A549 (cell line): Measurements from ENCODE around the gene NDEL1. TPM values are rescaled to one million over a fixed set of nuclear protein-coding genes. Genes with fewer than 3 reads are reported as not detected.
A peak's percentile ranks its signal among the peaks of the same experiment; 100 is the strongest.

Experiments
- ATAC-seq, 2 experiments: fragments of 200-7000 bp in 1 of 2; fragments of >200 bp in 1 of 2; cut with Nextera tagmentation in 1 of 2; cut with Tn5 transposase in 1 of 2; 3 replicates each; pipeline versions ENCODE4 v1.8.0 to v1.9.1; 2018 to 2020; ENCODE audit warnings: mild to moderate bottlenecking in 1 of 2, moderate library complexity in 1 of 2
- CTCF ChIA-PET: fragments of 300-600 bp; sonication (Branson Sonifier 250); formaldehyde crosslinking; extraction: SDS; loops from one replicate; lab custom pipeline; 2021; ENCODE audit warnings: antibody characterized with exemption, inconsistent platforms; lab: Yijun Ruan, JAX
- POLR2A ChIA-PET: fragments of 350-600 bp; formaldehyde crosslinking; extraction: SDS; loops from one replicate; lab custom pipeline; 2021; ENCODE audit warnings: antibody characterized with exemption, inconsistent platforms; lab: Yijun Ruan, JAX
- DNase-seq, 2 experiments: peaks; one replicate each; pipeline versions ENCODE4 v3.0.0 to v3.0.0-alpha.2; 2011 to 2016; ENCODE audit warnings: low read depth in 1 of 2, low spot score in 1 of 2
- FAIRE-seq: peaks from 2 replicates; lab custom pipeline; 2011; peaks lifted over from hg19 to GRCh38; lab: Jason Lieb, UNC
- H3K27ac ChIP-seq, 2 experiments: fragments of >200 bp; sonication (Bioruptor Twin); formaldehyde crosslinking; 3 replicates each; pipeline ENCODE4 v1.5.1; 2016 to 2017
- H3K4me1 ChIP-seq: fragments of >200 bp; sonication (Bioruptor Twin); formaldehyde crosslinking; 3 replicates; pipeline ENCODE4 v1.6.1; 2016
- H3K4me2 ChIP-seq: fragments of >200 bp; sonication (Bioruptor Twin); formaldehyde crosslinking; 3 replicates; pipeline ENCODE4 v1.6.1; 2016
- H3K4me3 ChIP-seq: fragments of >200 bp; sonication (Bioruptor Twin); formaldehyde crosslinking; 3 replicates; pipeline ENCODE4 v1.5.1; 2016
- H3K9me3 ChIP-seq: fragments of >200 bp; sonication (Bioruptor Twin); formaldehyde crosslinking; 3 replicates; pipeline ENCODE4 v1.6.1; 2016
- CBX2 ChIP-seq: fragments of 200-600 bp; sonication (generic); IDR thresholded peaks from 2 replicates; pipeline ENCODE4 v1.6.1; 2016; ENCODE audit warnings: low read depth, mild to moderate bottlenecking, borderline replicate concordance
- CBX8 ChIP-seq: fragments of 200-600 bp; sonication (generic); IDR thresholded peaks from 2 replicates; pipeline ENCODE4 v1.6.1; 2016
- CHD2 ChIP-seq: fragments of 150-350 bp; IDR thresholded peaks from 2 replicates; pipeline ENCODE4 v1.6.1; 2014; ENCODE audit warnings: low read length; ENCODE audit not compliant: partially characterized antibody
- CHD4 ChIP-seq: fragments of 200-600 bp; sonication (generic); IDR thresholded peaks from 2 replicates; pipeline ENCODE4 v1.6.1; 2016; ENCODE audit warnings: antibody characterized with exemption, mild to moderate bottlenecking, borderline replicate concordance
- ESRRA ChIP-seq: fragments of 150-350 bp; IDR thresholded peaks from 2 replicates; pipeline ENCODE4 v1.6.1; 2014; ENCODE audit warnings: mild to moderate bottlenecking, low read length, borderline replicate concordance
- FOSB ChIP-seq: fragments of 250-450 bp; sonication (Bioruptor Pico); IDR thresholded peaks from 2 replicates; pipeline ENCODE4 v1.5.0; 2020; ENCODE audit warnings: mild to moderate bottlenecking, moderate library complexity
- GATA3 ChIP-seq: IDR thresholded peaks from 2 replicates; pipeline ENCODE4 v1.6.1; 2012; ENCODE audit warnings: borderline replicate concordance
- HDAC2 ChIP-seq: fragments of 200-600 bp; sonication (generic); IDR thresholded peaks from 2 replicates; pipeline ENCODE4 v1.6.1; 2016
- HOXB13 ChIP-seq: fragments of 250-450 bp; sonication (Bioruptor Pico); IDR thresholded peaks from 2 replicates; pipeline ENCODE4 v1.5.0; 2020; ENCODE audit warnings: low read depth, mild to moderate bottlenecking, moderate library complexity
- HOXB5 ChIP-seq: fragments of 250-450 bp; sonication (Bioruptor Pico); IDR thresholded peaks from 2 replicates; pipeline ENCODE4 v1.5.0; 2020; ENCODE audit warnings: mild to moderate bottlenecking, moderate library complexity
- JUN ChIP-seq, 2 experiments: fragments of >200 bp; sonication (Bioruptor Twin); formaldehyde crosslinking; IDR thresholded peaks; 2 replicates in 1 of 2; 3 replicates in 1 of 2; pipeline ENCODE4 v1.6.1; 2016 to 2017
- KDM1A ChIP-seq: fragments of 200-600 bp; sonication (generic); IDR thresholded peaks from 2 replicates; pipeline ENCODE4 v1.6.1; 2016; ENCODE audit warnings: low read depth, mild to moderate bottlenecking
- KDM5A ChIP-seq: fragments of 200-600 bp; sonication (generic); IDR thresholded peaks from 2 replicates; pipeline ENCODE4 v1.6.1; 2016; ENCODE audit warnings: antibody characterized with exemption, mild to moderate bottlenecking
- MAFK ChIP-seq: fragments of 450-650 bp; IDR thresholded peaks from 2 replicates; pipeline ENCODE4 v1.6.1; 2014; ENCODE audit not compliant: partially characterized antibody
- MAZ ChIP-seq: fragments of 150-350 bp; IDR thresholded peaks from 2 replicates; pipeline ENCODE4 v1.6.1; 2014; ENCODE audit warnings: antibody characterized with exemption, low read depth, low read length, borderline replicate concordance
- MYC ChIP-seq: IDR thresholded peaks from 2 replicates; pipeline ENCODE4 v1.6.1; 2012; ENCODE audit warnings: mild to moderate bottlenecking, inconsistent platforms, low read length, improper control_type of control experiment, borderline replicate concordance
- NFE2L2 ChIP-seq: fragments of 150-350 bp; conservative IDR thresholded peaks from 2 replicates; pipeline ENCODE4 v1.6.1; 2014; ENCODE audit warnings: low read length
- NPAS2 ChIP-seq: fragments of 250-450 bp; sonication (Bioruptor Pico); IDR thresholded peaks from 2 replicates; pipeline ENCODE4 v1.8.0; 2022; ENCODE audit warnings: mild to moderate bottlenecking, moderate library complexity, borderline replicate concordance
- NR3C1 ChIP-seq: fragments of >200 bp; sonication (Bioruptor Twin); formaldehyde crosslinking; IDR thresholded peaks from 3 replicates; pipeline ENCODE4 v1.6.1; 2017
- PHF8 ChIP-seq: fragments of 200-600 bp; sonication (generic); IDR thresholded peaks from 2 replicates; pipeline ENCODE4 v1.6.1; 2016; ENCODE audit warnings: low read depth, mild to moderate bottlenecking, antibody characterized with exemption, moderate library complexity, borderline replicate concordance
- RNF2 ChIP-seq: fragments of 200-600 bp; sonication (generic); IDR thresholded peaks from 2 replicates; pipeline ENCODE4 v1.6.1; 2016; ENCODE audit warnings: low read depth, mild to moderate bottlenecking, antibody characterized with exemption, moderate library complexity, borderline replicate concordance
- TFCP2L1 ChIP-seq: fragments of 250-450 bp; sonication (Bioruptor Pico); IDR thresholded peaks from 2 replicates; pipeline ENCODE4 v1.5.0; 2021; ENCODE audit warnings: mild to moderate bottlenecking
- WGBS: methylation state at CpG from one replicate; pipeline ENCODE4 v1.1.6; 2017; ENCODE audit errors: missing lambda C conversion rate; 5-methylcytosine and 5-hydroxymethylcytosine counted together
- polyA plus RNA-seq, 4 experiments: library from polyadenylated mRNA; depleted of rRNA in 3 of 4; stranded (reverse); fragments of >200 nt; fragmentation: RNase III in 1 of 4; extraction: RNeasy Plus Mini Kit Qiagen cat#74134 plus additional on column Dnase treatment in 1 of 4; gene quantifications; 2 replicates in 3 of 4; 3 replicates in 1 of 4; pipeline ENCODE4 v1.2.3, GENCODE V29; 2011 to 2017
- TF ChIP-seq, protein P1 (sequence below): fragments of 250-450 bp; sonication (Bioruptor Pico); IDR thresholded peaks from 2 replicates; pipeline ENCODE4 v1.5.0; 2021; ENCODE audit warnings: mild to moderate bottlenecking, moderate library complexity, borderline replicate concordance
- TF ChIP-seq, protein P2 (sequence below): fragments of 150-350 bp; IDR thresholded peaks from 2 replicates; pipeline ENCODE4 v1.6.1; 2014; ENCODE audit warnings: low read depth, mild to moderate bottlenecking, low read length

Gene NDEL1
- polyA plus RNA-seq, 2 of the 4 experiments (the other 2 are of a cell fraction): 53.3 to 91.0 TPM

GRCh38 chr17:8467527-8467926 lies 31.8 kb downstream of the NDEL1 start:
- H3K4me2 ChIP-seq: no peak overlapping the region
- DNase-seq (no peak), FAIRE-seq (no peak), ATAC-seq (no peak)
- H3K9me3 ChIP-seq: no peaks in the 10 kb centered on the region
- WGBS: 86% methylated on average over 16 of the region's 16 CpGs
- H3K4me3 ChIP-seq: no peak overlapping the region
- TF ChIP-seq CBX2 (no peak), KDM1A (no peak), NFE2L2 (no peak), KDM5A (no peak), CHD4 (no peak), TFCP2L1 (CRISPR knock-in tag) (no peak), HOXB13 (no peak), MAFK (no peak), HOXB5 (CRISPR knock-in tag) (no peak), PHF8 (no peak), GATA3 (no peak), FOSB (CRISPR knock-in tag) (no peak), JUN (IDR thresholded peaks at IDR 0.05) (no peak), RNF2 (no peak)
- TF ChIP-seq, protein P1, sequence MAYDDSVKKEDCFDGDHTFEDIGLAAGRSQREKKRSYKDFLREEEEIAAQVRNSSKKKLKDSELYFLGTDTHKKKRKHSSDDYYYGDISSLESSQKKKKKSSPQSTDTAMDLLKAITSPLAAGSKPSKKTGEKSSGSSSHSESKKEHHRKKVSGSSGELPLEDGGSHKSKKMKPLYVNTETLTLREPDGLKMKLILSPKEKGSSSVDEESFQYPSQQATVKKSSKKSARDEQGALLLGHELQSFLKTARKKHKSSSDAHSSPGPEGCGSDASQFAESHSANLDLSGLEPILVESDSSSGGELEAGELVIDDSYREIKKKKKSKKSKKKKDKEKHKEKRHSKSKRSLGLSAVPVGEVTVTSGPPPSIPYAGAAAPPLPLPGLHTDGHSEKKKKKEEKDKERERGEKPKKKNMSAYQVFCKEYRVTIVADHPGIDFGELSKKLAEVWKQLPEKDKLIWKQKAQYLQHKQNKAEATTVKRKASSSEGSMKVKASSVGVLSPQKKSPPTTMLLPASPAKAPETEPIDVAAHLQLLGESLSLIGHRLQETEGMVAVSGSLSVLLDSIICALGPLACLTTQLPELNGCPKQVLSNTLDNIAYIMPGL (CRISPR knock-in tag): no peak
- TF ChIP-seq, protein P2, sequence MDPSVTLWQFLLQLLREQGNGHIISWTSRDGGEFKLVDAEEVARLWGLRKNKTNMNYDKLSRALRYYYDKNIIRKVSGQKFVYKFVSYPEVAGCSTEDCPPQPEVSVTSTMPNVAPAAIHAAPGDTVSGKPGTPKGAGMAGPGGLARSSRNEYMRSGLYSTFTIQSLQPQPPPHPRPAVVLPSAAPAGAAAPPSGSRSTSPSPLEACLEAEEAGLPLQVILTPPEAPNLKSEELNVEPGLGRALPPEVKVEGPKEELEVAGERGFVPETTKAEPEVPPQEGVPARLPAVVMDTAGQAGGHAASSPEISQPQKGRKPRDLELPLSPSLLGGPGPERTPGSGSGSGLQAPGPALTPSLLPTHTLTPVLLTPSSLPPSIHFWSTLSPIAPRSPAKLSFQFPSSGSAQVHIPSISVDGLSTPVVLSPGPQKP: no peak
- CTCF ChIA-PET: interaction anchor here (0.7 to 1.2 kb wide), 5 partner anchors 11 to 57 kb away, joined by 3 read pairs; no protein-coding TSS in a partner anchor
- no peaks in the 10 kb centered on the region for H3K4me1 ChIP-seq
- POLR2A ChIA-PET: no interaction called here
- H3K27ac ChIP-seq: no peak overlapping the region

GRCh38 chr17:8468127-8468526 lies 32.4 kb downstream of the NDEL1 start:
- ATAC-seq: no peak
- CTCF ChIA-PET: interaction anchor here (0.8 to 1.2 kb wide), 4 partner anchors 10 to 84 kb away, joined by 3 read pairs; no protein-coding TSS in a partner anchor
- H3K27ac ChIP-seq: no peak overlapping the region
- no peaks in the 10 kb centered on the region for H3K4me1 ChIP-seq
- H3K9me3 ChIP-seq: no peaks in the 10 kb centered on the region
- H3K4me3 ChIP-seq: no peak overlapping the region
- 90% methylated on average over 9 of the region's 9 CpGs for WGBS
- FAIRE-seq: peak; percentile 13
- DNase-seq: no peak
- POLR2A ChIA-PET: no interaction called here
- no peak overlapping the region for H3K4me2 ChIP-seq
- TF ChIP-seq KDM5A (no peak), TFCP2L1 (CRISPR knock-in tag) (no peak), PHF8 (no peak), HDAC2 (no peak), CHD2 (no peak), CBX8 (no peak), NR3C1 (no peak), FOSB (CRISPR knock-in tag) (no peak), MYC (no peak), MAZ (no peak), ESRRA (no peak), NPAS2 (CRISPR knock-in tag) (no peak), JUN (IDR thresholded peaks at IDR 0.05) (no peak), KDM1A (no peak)
- TF ChIP-seq, protein P2: no peak
